T-helper 9 cell (primary cell): ENCODE results near the gene PARVB.

ENCODE experiments used
- DNase-seq: peaks from one replicate; pipeline ENCODE4 v3.0.0-alpha.2; 2020

Gene PARVB

GRCh38 chr22:44057401-44057987 is 33.4 kb downstream of the PARVB start:
- DNase-seq, result no peak

- DNase-seq, result no peak
These were observed 39.6 kb downstream of the PARVB start for GRCh38 chr22:44063462-44064371.

GRCh38 chr22:44067033-44067432 is 42.9 kb downstream of the PARVB start:
- no peak for DNase-seq

GRCh38 chr22:44067901-44068300 is 43.8 kb downstream of the PARVB start:
- DNase-seq, result no peak

- DNase-seq, result no peak
These were observed 44.5 kb downstream of the PARVB start for GRCh38 chr22:44068422-44069191.

GRCh38 chr22:44070029-44070428 is 45.9 kb downstream of the PARVB start:
- DNase-seq, result no peak

- no peak for DNase-seq
These were observed 47.8 kb downstream of the PARVB start for GRCh38 chr22:44071781-44072326.

GRCh38 chr22:44074337-44074984 is 50.4 kb downstream of the PARVB start:
- no peak for DNase-seq

- no peak for DNase-seq
These were observed 50.9 kb downstream of the PARVB start for GRCh38 chr22:44075022-44075421.

GRCh38 chr22:44075670-44076069 is 51.6 kb downstream of the PARVB start:
- DNase-seq, result no peak

- no peak for DNase-seq
These were observed 52.7 kb downstream of the PARVB start for GRCh38 chr22:44076825-44077224.

- DNase-seq, result peak; percentile 65
These were observed 57.1 kb downstream of the PARVB start for GRCh38 chr22:44080936-44081861.

- DNase-seq, result no peak
These were observed 58.7 kb downstream of the PARVB start for GRCh38 chr22:44082801-44083200.

- no peak for DNase-seq
These were observed 60.1 kb downstream of the PARVB start for GRCh38 chr22:44084044-44084772.

GRCh38 chr22:44085743-44086270 is 61.7 kb downstream of the PARVB start:
- no peak for DNase-seq

- DNase-seq, result no peak
These were observed 62.4 kb downstream of the PARVB start for GRCh38 chr22:44086271-44087088.

GRCh38 chr22:44087089-44087430 is 63.0 kb downstream of the PARVB start:
- DNase-seq, result no peak

- DNase-seq, result no peak
These were observed 65.0 kb downstream of the PARVB start for GRCh38 chr22:44088976-44089570.
